K562 (cell line): ENCODE data around the gene LDLRAD3. TPM values are rescaled to one million over a fixed set of nuclear protein-coding genes. Genes with fewer than 3 reads are reported as not detected.

Source experiments
- EHMT2 ChIP-seq: fragments of 450-650 bp; IDR thresholded peaks from 2 replicates; pipeline ENCODE4 v1.6.1; 2018; ENCODE audit warnings: antibody characterized with exemption
- ELF2 ChIP-seq: fragments of 250-450 bp; sonication (Bioruptor Pico); IDR thresholded peaks from 2 replicates; pipeline ENCODE4 v1.5.0; 2021; ENCODE audit warnings: mild to moderate bottlenecking
- ELF4 ChIP-seq: fragments of 450-650 bp; formaldehyde crosslinking; IDR thresholded peaks from 2 replicates; pipeline ENCODE4 v1.4.0; 2022; ENCODE audit warnings: missing genetic modification characterization
- LCOR ChIP-seq: sonication (generic); formaldehyde crosslinking; IDR thresholded peaks from 2 replicates; pipeline ENCODE4 v1.8.0; 2022; ENCODE audit warnings: mild to moderate bottlenecking, missing genetic modification reagents
- MAZ ChIP-seq, 2 experiments: fragments of 450-650 bp in 1 of 2; sonication (generic) in 1 of 2; formaldehyde crosslinking; IDR thresholded peaks in 1 of 2; conservative IDR thresholded peaks in 1 of 2; 2 replicates each; pipeline versions ENCODE4 v1.4.0 to v1.5.0; 2020; ENCODE audit warnings: mild to moderate bottlenecking in 1 of 2, missing genetic modification reagents in 1 of 2
- MEIS2 ChIP-seq: fragments of 450-650 bp; IDR thresholded peaks from 2 replicates; pipeline ENCODE4 v1.6.1; 2014; ENCODE audit warnings: mild to moderate bottlenecking; ENCODE audit not compliant: partially characterized antibody
- MIER1 ChIP-seq: fragments of 450-650 bp; IDR thresholded peaks from 2 replicates; pipeline ENCODE4 v1.6.1; 2016; ENCODE audit warnings: antibody characterized with exemption, mild to moderate bottlenecking, low read depth
- NR2C1 ChIP-seq, 2 experiments: fragments of 450-650 bp; IDR thresholded peaks; 2 replicates each; pipeline ENCODE4 v1.6.1; 2017; ENCODE audit warnings: mild to moderate bottlenecking in 2 of 2, antibody characterized with exemption in 1 of 2, inconsistent platforms in 1 of 2, missing compliant biosample characterization in 1 of 2, missing genetic modification characterization in 1 of 2
- POLR2G ChIP-seq: fragments of 200-400 bp; formaldehyde crosslinking; IDR thresholded peaks from 2 replicates; pipeline ENCODE4 v1.6.1; 2017; ENCODE audit warnings: low read depth, mild to moderate bottlenecking, antibody characterized with exemption, low read length, moderate library complexity
- POLR2H ChIP-seq: IDR thresholded peaks from 2 replicates; pipeline ENCODE4 v1.6.1; 2016; ENCODE audit warnings: missing genetic modification characterization, low read depth, mild to moderate bottlenecking, control low read depth, missing compliant biosample characterization, moderate library complexity
- SOX6 ChIP-seq: fragments of 450-650 bp; IDR thresholded peaks from 2 replicates; pipeline ENCODE4 v1.6.1; 2014; ENCODE audit warnings: mild to moderate bottlenecking
- ZBTB7A ChIP-seq: IDR thresholded peaks from 2 replicates; pipeline ENCODE4 v1.6.1; 2011; ENCODE audit warnings: low read depth, mild to moderate bottlenecking, low read length, moderate library complexity, borderline replicate concordance; ENCODE audit not compliant: control insufficient read depth
- ZNF12 ChIP-seq: sonication (generic); formaldehyde crosslinking; IDR thresholded peaks from 2 replicates; pipeline ENCODE4 v1.4.0; 2020; ENCODE audit warnings: mild to moderate bottlenecking, missing genetic modification reagents
- ZNF121 ChIP-seq: sonication (generic); formaldehyde crosslinking; conservative IDR thresholded peaks from 2 replicates; pipeline ENCODE4 v1.8.0; 2022; ENCODE audit warnings: missing genetic modification reagents
- polyA plus RNA-seq, 8 experiments: library from polyadenylated mRNA; depleted of rRNA in 4 of 8; stranded (reverse) in 5 of 8; unstranded in 3 of 8; fragments of >200 nt; fragmentation: Nextera tagmentation in 2 of 8; fragmentation: Illumina TruSeq in 1 of 8; extraction: Ambion mirVana in 2 of 8; extraction: Trizol in 1 of 8; gene quantifications; 2 replicates each; pipeline versions ENCODE4 v1.2.1 to v1.2.3, GENCODE V29; 2011 to 2014; ENCODE audit warnings: inconsistent platforms in 1 of 8, missing spikeins in 1 of 8
- total RNA-seq, 7 experiments: library from RNA; depleted of rRNA in 6 of 7; stranded (reverse); fragments of >200 nt in 6 of 7; fragmentation: Illumina TruSeq in 2 of 7; extraction: Trizol in 2 of 7; gene quantifications; 2 replicates each; pipeline versions ENCODE4 v1.2.1 to v1.2.3, GENCODE V29; 2011 to 2021; ENCODE audit warnings: low replicate concordance in 1 of 7
- TF ChIP-seq, protein P1 (sequence below), 2 experiments: fragments of 450-650 bp; formaldehyde crosslinking in 1 of 2; IDR thresholded peaks; 2 replicates each; pipeline versions ENCODE4 v1.4.0 to v1.6.1; 2014 to 2020; ENCODE audit warnings: mild to moderate bottlenecking in 2 of 2, borderline replicate concordance in 1 of 2, low read depth in 1 of 2
- TF ChIP-seq, protein P2 (sequence below): fragments of 250-450 bp; sonication (Bioruptor Pico); IDR thresholded peaks from 2 replicates; pipeline ENCODE4 v1.9.0; 2021; ENCODE audit warnings: mild to moderate bottlenecking
- TF ChIP-seq, protein P3 (sequence below): sonication (generic); IDR thresholded peaks from 2 replicates; pipeline ENCODE4 v1.6.1; 2016

LDLRAD3 gene
- total and polyA plus RNA-seq, 9 of the 15 experiments (the other 6 are each of a cell fraction or from before 2014, with no cell fraction given), result 0.73 to 7.2 (median 3.5) TPM

DNA sequence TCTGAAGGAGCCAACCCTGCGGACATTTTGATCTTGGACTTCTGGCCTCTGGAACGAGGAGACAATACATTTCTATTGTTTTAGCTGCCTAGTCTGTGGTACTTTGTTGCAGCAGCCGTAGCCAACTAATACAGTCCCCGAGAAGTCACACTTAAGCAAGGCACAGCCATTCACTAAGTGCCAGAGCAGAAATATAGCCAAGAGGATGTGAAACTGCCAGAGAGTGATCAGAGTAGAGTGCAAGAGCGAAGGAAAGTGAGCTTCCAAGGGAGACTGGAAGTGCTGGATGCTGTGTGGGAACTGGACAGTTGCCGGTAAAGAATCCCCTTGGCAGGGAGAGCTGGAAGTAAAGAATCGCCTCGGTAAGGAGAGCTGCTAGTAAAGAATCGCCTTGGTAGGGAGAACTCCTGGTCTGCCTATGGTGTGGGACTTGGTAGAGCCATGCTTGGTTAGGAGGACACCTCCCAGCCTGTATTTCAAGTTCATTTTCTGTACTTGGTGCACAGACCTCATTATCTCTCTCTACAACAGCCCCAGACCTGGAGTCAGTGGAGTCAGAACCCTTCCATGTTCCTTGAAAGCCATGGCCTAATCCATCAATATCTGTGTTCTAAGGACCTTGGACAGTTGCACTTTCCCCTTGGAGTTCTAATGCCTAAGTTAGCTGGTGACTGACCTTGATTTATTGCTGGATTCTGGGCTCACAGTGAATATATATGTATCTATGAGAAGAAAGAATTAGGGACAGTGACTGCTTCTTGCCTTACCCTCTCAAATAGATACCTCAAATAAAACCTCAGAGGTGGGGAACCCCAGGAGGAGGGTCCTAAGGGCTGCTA, 162.1 kb downstream of the LDLRAD3 start (continued):
- TF ChIP-seq, protein P1, sequence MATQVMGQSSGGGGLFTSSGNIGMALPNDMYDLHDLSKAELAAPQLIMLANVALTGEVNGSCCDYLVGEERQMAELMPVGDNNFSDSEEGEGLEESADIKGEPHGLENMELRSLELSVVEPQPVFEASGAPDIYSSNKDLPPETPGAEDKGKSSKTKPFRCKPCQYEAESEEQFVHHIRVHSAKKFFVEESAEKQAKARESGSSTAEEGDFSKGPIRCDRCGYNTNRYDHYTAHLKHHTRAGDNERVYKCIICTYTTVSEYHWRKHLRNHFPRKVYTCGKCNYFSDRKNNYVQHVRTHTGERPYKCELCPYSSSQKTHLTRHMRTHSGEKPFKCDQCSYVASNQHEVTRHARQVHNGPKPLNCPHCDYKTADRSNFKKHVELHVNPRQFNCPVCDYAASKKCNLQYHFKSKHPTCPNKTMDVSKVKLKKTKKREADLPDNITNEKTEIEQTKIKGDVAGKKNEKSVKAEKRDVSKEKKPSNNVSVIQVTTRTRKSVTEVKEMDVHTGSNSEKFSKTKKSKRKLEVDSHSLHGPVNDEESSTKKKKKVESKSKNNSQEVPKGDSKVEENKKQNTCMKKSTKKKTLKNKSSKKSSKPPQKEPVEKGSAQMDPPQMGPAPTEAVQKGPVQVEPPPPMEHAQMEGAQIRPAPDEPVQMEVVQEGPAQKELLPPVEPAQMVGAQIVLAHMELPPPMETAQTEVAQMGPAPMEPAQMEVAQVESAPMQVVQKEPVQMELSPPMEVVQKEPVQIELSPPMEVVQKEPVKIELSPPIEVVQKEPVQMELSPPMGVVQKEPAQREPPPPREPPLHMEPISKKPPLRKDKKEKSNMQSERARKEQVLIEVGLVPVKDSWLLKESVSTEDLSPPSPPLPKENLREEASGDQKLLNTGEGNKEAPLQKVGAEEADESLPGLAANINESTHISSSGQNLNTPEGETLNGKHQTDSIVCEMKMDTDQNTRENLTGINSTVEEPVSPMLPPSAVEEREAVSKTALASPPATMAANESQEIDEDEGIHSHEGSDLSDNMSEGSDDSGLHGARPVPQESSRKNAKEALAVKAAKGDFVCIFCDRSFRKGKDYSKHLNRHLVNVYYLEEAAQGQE (IDR thresholded peaks at IDR 0.05; ENCODE audit: borderline replicate concordance), result peak; percentile 97
- TF ChIP-seq, protein P1 (CRISPR knock-in tag; IDR thresholded peaks at IDR 0.05; ENCODE audit: low read depth), result peak; percentile 85
- TF ChIP-seq MAZ (CRISPR knock-in tag; conservative IDR thresholded peaks at IDR 0.05 in 1 of 2, IDR thresholded peaks at IDR 0.05 in 1 of 2) (0 out of 4 replicates have a peak, but pooled peaks of 1 of the 2 experiments have one; percentile 18), SOX6 (0 out of 2 replicates have a peak, but pooled peaks have one; percentile 15), ZNF121 (CRISPR knock-in tag) (no peak), ELF2 (CRISPR knock-in tag) (no peak), POLR2G (peak; percentile 33; the same call in 1 of the 2 replicates), POLR2H (tag) (peak; percentile 62; the same call in 1 of the 2 replicates), EHMT2 (peak; percentile 92), ELF4 (0 out of 2 replicates have a peak, but pooled peaks have one; percentile 5), MIER1 (peak; percentile 58; the same call in 1 of the 2 replicates), MEIS2 (peak; percentile 85), ZBTB7A (no peak), LCOR (CRISPR knock-in tag) (0 out of 2 replicates have a peak, but pooled peaks have one; percentile 20), NR2C1 (IDR thresholded peaks at IDR 0.05) (no peak), NR2C1 (tag; IDR thresholded peaks at IDR 0.05) (peak; percentile 25; the same call in 1 of the 2 replicates), ZNF12 (CRISPR knock-in tag) (0 out of 2 replicates have a peak, but pooled peaks have one; percentile 35)
- TF ChIP-seq, protein P2, sequence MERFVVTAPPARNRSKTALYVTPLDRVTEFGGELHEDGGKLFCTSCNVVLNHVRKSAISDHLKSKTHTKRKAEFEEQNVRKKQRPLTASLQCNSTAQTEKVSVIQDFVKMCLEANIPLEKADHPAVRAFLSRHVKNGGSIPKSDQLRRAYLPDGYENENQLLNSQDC (CRISPR knock-in tag), result no peak
- TF ChIP-seq, protein P3, sequence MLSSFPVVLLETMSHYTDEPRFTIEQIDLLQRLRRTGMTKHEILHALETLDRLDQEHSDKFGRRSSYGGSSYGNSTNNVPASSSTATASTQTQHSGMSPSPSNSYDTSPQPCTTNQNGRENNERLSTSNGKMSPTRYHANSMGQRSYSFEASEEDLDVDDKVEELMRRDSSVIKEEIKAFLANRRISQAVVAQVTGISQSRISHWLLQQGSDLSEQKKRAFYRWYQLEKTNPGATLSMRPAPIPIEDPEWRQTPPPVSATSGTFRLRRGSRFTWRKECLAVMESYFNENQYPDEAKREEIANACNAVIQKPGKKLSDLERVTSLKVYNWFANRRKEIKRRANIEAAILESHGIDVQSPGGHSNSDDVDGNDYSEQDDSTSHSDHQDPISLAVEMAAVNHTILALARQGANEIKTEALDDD, result peak; percentile 68
